Mesodermal cell (in vitro differentiated cells): ENCODE results near the gene UBXN1.
A peak's percentile ranks its signal among the peaks of the same experiment; 100 is the strongest.

Source experiments
- H3K27ac ChIP-seq: 2 replicates; pipeline ENCODE4 v1.7.0; 2013; ENCODE audit warnings: mild to moderate bottlenecking, low read depth, low read length, moderate library complexity; ENCODE audit not compliant: severe bottlenecking
- H3K36me3 ChIP-seq: 2 replicates; pipeline ENCODE4 v1.7.1; 2013; ENCODE audit warnings: mild to moderate bottlenecking, low read length, moderate library complexity; ENCODE audit not compliant: control insufficient read depth, insufficient read depth
- H3K4me1 ChIP-seq: one replicate; pipeline ENCODE4 v1.7.1; 2013; ENCODE audit warnings: mild to moderate bottlenecking, low read length; ENCODE audit not compliant: insufficient read depth, control insufficient read depth, poor library complexity, severe bottlenecking
- H3K4me3 ChIP-seq: 2 replicates; pipeline ENCODE4 v1.7.0; 2013; ENCODE audit warnings: low read length, control low read depth, mild to moderate bottlenecking; ENCODE audit not compliant: insufficient read depth, poor library complexity, severe bottlenecking; ENCODE audit errors: extremely low read depth
- H3K9me3 ChIP-seq: 2 replicates; pipeline ENCODE4 v1.7.1; 2013; ENCODE audit warnings: mild to moderate bottlenecking, low read length, moderate library complexity; ENCODE audit not compliant: control insufficient read depth
- WGBS, 2 experiments: methylation state at CpG; one replicate each; pipeline ENCODE4 v1.1.5; 2013; ENCODE audit warnings: missing lambda C conversion rate in 2 of 2; ENCODE audit not compliant: insufficient coverage in 2 of 2; 5-methylcytosine and 5-hydroxymethylcytosine counted together

UBXN1 gene

DNA sequence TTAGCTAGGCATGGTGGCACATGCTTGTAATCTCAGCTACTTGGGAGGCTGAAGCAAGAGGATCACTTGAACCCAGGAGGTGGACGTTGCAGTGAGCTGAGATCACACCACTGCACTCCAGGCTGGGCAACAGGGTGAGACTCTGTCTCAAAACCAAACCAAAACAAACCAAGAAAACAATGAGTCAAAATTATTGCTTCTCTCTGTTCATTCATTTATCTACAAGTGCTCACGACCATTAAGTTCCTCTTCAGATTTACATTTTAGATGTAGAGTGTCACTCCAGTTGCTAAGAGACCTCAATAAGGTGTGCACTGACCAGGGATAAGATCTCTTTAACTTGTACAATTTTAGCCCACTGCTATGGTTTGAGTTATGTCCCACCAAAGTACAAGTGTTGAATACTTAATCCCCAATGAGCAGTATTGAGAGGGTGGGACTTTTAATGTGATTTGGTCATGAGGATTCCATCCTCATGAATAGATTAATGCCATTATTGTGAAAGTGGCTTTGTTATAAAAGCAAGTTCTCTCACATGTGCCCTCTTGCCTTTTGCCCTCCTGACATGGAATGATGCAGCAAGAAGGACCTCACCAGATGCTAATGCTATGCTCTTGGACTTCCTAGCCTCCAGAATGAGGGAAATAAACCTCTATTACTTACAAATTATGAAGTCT, 40.6 kb upstream of the UBXN1 start:
- Histone ChIP-seq H3K9me3 (no peaks in the 10 kb centered on the region), H3K4me1 (peaks cover 5% of the 10 kb centered on the region), H3K27ac (no peak overlapping the region), H3K36me3 (peaks cover 95% of the 10 kb centered on the region), H3K4me3 (no peak overlapping the region)
- WGBS, 2 experiments = 71 to 100% methylated on average over 1 to 2 of the region's 2 CpGs

DNA sequence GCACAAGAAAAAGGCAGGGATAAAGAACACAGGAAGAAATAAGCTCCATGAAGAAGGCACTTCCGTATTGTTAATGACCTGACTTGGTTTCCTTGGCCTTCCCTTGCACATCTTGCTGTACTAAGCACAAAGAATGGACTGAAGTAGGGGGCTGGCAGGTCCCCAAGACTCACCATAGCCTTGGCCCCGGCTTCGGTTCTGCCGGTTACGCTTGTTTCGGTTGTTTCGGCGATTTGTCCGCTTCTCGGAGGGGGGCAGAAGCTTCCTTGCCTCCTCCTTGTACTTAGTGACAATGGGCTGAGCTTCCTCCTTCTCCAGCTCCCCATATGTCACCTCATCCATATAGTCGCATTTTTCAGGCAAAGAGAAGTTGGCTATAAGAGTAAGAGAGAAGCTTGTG, 37.9 kb upstream of the UBXN1 start:
- Histone ChIP-seq H3K4me3 (no peak overlapping the region), H3K9me3 (no peaks in the 10 kb centered on the region), H3K36me3 (peaks cover 99% of the 10 kb centered on the region), H3K27ac (no peak overlapping the region), H3K4me1 (no peaks in the 10 kb centered on the region)
- 94 to 99% methylated on average over 6 to 10 of the region's 11 CpGs for WGBS, 2 experiments

DNA sequence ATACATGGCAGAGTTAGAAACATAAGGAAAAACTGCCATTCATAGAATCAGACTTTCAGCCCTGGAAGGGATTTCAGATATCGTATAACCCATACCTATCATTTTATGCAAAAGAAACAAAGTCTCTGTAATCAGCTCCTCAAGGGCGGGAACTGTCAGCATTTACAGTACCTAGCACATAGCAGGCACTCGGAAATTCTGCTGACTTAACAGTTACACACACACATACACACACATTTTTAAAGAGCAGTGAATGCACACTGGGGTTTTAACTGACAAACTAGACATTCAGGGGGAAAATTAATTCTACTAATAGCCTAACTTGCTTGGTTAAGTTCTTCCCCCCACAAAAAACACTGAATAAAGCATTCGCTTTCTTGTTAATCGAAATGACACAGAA, 37.3 kb upstream of the UBXN1 start:
- no peaks in the 10 kb centered on the region for H3K4me1 ChIP-seq
- no peaks in the 10 kb centered on the region for H3K9me3 ChIP-seq
- H3K27ac ChIP-seq = no peak overlapping the region
- peaks cover 99% of the 10 kb centered on the region for H3K36me3 ChIP-seq
- no peak overlapping the region for H3K4me3 ChIP-seq
- 94 to 95% methylated on average over 2 to 4 of the region's 5 CpGs for WGBS, 2 experiments

DNA sequence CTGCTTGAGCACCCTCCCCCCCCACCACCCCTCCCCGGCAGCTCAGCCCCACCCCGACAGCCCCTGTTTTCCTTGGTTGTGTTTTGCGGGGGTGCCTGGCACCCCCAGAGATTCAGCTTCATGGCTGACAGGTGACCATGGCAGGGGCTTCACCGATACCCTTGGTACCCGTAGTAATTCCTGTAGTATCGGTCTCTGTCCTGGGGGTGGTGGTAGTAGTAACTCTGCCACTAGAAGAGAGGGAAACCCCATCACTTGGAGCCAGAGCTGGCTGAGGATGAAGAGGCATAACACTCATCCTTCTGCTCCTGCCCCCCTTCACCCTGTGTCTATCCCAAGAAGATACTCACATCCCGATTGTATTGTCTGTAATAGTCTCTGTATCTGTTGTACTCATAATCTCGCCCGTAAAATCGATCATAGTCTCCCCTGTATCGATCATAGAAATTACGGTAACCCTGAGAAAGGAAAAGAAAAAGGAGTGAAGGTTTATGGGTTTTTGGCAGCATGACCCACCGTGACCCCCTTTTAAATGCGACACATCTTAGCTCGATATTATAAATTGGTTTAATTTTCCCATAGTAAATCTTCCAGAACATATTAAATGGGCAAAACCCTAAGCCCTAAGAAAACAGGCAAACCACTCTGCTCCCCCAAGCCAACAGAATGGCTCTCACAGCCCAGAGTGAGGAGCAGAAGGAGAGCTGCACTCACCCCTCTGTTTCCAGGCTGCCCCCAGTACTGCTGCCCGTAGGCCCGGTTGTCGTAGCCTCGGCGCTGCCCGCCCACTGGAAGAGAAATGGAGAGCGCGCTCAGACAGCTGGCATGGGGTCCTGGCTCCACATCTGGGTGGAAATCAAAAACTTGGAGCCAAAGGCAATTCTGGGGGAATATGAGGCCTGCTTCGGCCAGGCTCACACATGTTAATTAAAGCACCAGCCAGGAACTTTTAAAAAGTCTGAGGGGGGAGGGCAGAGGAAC, 36.6 kb upstream of the UBXN1 start:
- WGBS, 2 experiments = 98% methylated on average over 14 to 18 of the region's 24 CpGs
- no peaks in the 10 kb centered on the region for H3K9me3 ChIP-seq
- no peak overlapping the region for H3K4me3 ChIP-seq
- H3K4me1 ChIP-seq = no peaks in the 10 kb centered on the region
- peaks cover 99% of the 10 kb centered on the region for H3K36me3 ChIP-seq
- H3K27ac ChIP-seq = no peak overlapping the region

DNA sequence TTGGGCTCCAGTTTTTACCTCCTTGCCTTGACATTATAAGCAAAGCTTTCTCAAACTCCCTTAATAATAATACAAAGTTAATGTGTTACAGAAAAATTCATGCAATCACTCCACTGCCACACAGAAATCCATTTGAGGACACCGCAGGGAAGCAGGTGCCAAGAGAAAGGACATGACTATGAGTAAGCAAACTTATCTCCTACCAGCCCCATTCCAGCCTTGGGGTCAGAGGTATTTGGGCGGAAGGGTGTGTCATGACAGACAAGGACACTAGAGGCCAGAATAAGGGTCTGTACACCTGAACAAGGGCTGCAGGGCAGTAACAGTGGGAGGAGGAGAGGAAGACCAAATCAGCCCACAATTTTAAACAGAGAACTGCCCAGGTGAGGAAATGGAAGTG, 34.5 kb upstream of the UBXN1 start:
- no peaks in the 10 kb centered on the region for H3K4me1 ChIP-seq
- no peak overlapping the region for H3K4me3 ChIP-seq
- no peaks in the 10 kb centered on the region for H3K9me3 ChIP-seq
- no peak overlapping the region for H3K27ac ChIP-seq
- no CpG with 5 or more reads among the region's 2 CpGs for WGBS, 2 experiments
- peaks cover 88% of the 10 kb centered on the region for H3K36me3 ChIP-seq

DNA sequence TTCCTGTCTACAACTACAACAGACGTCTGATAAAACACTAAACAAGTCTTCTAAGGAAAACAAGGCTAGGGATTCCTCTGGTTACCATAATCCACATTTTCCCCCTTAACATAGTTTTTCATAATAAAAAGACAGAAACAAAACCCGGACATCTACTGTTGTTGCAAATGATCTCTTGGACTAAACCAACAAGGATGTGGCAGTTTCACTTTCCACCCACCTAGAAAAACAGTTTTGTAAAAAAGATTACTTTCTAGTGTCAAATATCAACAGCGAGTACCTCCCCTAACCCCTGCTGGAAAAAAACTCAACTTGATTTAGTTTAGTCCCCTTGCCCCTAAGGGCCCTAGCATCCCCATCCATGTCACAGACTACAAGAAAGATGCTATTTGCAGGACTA, 34.0 kb upstream of the UBXN1 start:
- no peaks in the 10 kb centered on the region for H3K9me3 ChIP-seq
- no peak overlapping the region for H3K4me3 ChIP-seq
- no peaks in the 10 kb centered on the region for H3K4me1 ChIP-seq
- H3K27ac ChIP-seq = no peak overlapping the region
- WGBS, 2 experiments = 93 to 95% methylated on average over 3 of the region's 3 CpGs
- H3K36me3 ChIP-seq = peaks cover 88% of the 10 kb centered on the region

DNA sequence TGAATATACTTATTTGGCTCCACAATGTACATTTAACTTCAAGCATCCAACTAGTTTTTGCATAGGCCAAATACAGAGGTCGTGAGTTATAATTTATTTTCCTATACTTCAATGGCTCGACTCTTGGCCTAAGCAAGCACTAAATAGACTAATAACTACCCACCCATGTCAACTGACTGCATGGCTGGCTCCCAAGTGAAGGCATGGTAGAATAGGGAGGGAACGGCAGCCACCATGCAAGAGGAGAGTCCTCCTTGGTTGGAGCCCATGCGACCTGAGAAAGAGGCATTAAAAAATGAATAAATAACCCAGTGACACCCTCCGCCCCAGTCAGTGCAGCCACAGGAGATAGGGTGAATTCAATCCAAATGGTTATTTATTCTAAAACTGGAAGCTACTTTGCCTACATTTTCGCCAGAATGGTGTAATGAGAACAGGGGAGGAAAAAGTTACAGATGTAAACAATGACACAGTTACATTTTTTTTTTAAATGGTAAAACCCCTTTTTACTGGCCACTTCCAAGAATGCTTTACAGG, 33.5 kb upstream of the UBXN1 start:
- H3K27ac ChIP-seq = no peak overlapping the region
- H3K4me3 ChIP-seq = no peak overlapping the region
- 96 to 100% methylated on average over 4 to 5 of the region's 6 CpGs for WGBS, 2 experiments
- H3K4me1 ChIP-seq = peaks cover 3% of the 10 kb centered on the region
- peaks cover 86% of the 10 kb centered on the region for H3K36me3 ChIP-seq
- H3K9me3 ChIP-seq = no peaks in the 10 kb centered on the region

DNA sequence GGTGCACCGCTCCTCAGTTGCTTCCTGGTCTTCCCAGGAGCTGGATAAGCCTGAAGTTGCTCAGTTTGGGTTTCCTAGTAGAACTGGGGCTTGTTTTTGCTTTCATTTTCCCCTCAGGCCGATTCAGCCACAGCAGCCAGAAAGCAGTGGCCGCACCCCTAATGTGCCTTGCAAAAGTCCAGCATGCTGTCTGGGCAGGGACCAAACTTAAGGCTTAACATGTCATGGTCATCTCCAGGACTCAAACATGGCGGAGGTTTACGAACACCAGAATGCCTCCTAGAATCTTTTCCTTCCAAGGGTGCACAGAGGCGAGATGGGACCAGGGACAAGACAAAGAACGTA, 31.1 kb upstream of the UBXN1 start:
- 88% methylated on average over 7 of the region's 7 CpGs for WGBS, 2 experiments
- peak overlapping the region; percentile 98 for H3K27ac ChIP-seq
- no peaks in the 10 kb centered on the region for H3K9me3 ChIP-seq
- H3K4me3 ChIP-seq = peak overlapping the region; percentile 21
- H3K4me1 ChIP-seq = peaks cover 3% of the 10 kb centered on the region
- peaks cover 66% of the 10 kb centered on the region for H3K36me3 ChIP-seq

DNA sequence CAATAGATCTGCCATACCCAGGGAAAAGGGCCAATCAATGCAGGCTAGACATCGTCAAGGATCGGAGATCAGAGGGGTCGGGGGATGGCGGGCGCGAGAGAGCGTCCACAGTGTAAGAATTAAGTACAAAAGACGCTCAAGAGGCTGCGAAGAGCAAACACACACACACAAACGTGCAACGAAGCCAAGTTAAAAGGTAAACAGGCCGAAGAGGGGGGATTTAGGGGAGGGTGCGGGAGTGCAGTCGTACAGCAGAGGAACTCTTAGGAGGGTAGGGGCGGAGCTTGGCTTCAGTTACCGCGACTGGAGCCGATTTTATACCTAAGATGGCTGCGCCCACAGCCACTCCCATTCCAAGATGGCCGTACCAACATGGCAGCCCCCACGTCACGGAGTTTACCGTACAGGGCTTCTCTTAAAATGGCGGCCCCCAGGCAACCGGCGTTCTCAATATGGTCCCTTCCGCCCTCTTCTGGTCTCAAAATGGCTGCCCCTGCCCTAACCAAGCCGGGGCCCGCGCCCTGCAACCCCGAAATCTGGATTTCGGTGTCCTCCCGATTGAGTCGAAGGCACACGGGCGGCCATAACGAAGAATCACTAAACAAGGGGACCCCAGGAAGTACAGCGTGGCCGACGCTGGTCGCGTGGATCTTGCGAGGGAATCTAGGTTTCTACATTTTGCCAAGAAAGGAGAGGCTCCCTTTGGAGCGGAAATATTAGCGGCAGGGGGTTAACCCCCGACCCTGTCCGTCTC, 30.6 kb upstream of the UBXN1 start:
- 16 to 17% methylated on average over 42 to 45 of the region's 47 CpGs for whole genome bisulfite sequencing, 2 experiments
- Histone ChIP-seq H3K4me3 (peak overlapping the region; percentile 35), H3K4me1 (peaks cover 3% of the 10 kb centered on the region), H3K9me3 (no peaks in the 10 kb centered on the region), H3K36me3 (peaks cover 66% of the 10 kb centered on the region), H3K27ac (peak overlapping the region; percentile 98)

DNA sequence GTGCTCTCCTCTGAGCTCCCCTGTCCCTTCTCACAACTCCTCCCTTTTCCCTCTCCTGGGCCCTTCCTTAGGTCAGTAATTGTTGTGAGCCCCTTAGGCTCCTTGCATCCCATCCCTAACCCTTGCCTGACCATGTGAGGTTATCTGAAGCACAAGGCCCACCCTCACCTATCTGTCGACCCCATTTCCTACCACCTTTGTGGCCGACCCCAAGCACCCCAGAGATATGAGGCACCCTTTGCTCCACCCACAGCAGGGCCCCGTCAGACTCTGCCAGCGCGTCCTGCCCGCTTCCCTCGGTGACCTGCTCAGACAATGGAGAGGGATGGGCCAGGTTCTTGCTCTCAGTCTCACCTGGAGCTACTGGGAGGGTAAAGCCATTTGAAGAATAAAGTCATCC, 29.9 kb upstream of the UBXN1 start:
- H3K27ac ChIP-seq = peak overlapping the region; percentile 98
- peaks cover 63% of the 10 kb centered on the region for H3K36me3 ChIP-seq
- peak overlapping the region; percentile 35 for H3K4me3 ChIP-seq
- no peaks in the 10 kb centered on the region for H3K9me3 ChIP-seq
- peaks cover 3% of the 10 kb centered on the region for H3K4me1 ChIP-seq
- WGBS, 2 experiments = 53 to 54% methylated on average over 3 to 7 of the region's 7 CpGs
